Gastroesophageal sphincter (tissue), 3 donors: ENCODE data around the gene BCL2.

Experiments
- POLR2A ChIP-seq, 2 donors: fragments of 450-650 bp; IDR thresholded peaks; one replicate each; pipeline ENCODE4 v1.6.1; 2017; ENCODE audit warnings: antibody characterized with exemption in 2 of 2, mild to moderate bottlenecking in 2 of 2, moderate library complexity in 1 of 2
- TF ChIP-seq, protein P1 (sequence below), 4 experiments: fragments of 200-600 bp in 2 of 4; fragments of 450-650 bp in 2 of 4; sonication (generic) in 1 of 4; IDR thresholded peaks; one replicate each; pipeline ENCODE4 v1.5.1; 2017 to 2019; ENCODE audit warnings: antibody characterized with exemption in 4 of 4, mild to moderate bottlenecking in 2 of 4, moderate library complexity in 2 of 4

DNA sequence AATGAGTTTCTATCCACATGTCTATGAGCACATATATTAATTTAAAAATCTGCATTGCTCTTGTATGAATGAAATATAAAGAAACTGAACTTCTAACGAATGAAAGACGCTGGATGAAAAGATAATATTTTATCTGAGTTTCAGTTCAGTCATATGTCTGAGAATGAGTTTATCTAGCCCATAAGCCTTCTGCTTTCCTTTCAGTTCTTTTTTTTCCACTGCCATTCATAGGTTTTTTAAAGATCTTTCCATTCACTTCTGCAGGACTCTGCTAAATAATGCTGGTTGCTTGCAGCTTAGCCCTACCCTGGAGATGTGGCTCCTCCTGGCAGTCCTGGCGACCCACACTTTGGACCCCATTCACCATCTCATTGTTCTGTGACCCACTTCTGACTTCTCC is 109.0 kb downstream of the BCL2 start:
- TF ChIP-seq, protein P1, sequence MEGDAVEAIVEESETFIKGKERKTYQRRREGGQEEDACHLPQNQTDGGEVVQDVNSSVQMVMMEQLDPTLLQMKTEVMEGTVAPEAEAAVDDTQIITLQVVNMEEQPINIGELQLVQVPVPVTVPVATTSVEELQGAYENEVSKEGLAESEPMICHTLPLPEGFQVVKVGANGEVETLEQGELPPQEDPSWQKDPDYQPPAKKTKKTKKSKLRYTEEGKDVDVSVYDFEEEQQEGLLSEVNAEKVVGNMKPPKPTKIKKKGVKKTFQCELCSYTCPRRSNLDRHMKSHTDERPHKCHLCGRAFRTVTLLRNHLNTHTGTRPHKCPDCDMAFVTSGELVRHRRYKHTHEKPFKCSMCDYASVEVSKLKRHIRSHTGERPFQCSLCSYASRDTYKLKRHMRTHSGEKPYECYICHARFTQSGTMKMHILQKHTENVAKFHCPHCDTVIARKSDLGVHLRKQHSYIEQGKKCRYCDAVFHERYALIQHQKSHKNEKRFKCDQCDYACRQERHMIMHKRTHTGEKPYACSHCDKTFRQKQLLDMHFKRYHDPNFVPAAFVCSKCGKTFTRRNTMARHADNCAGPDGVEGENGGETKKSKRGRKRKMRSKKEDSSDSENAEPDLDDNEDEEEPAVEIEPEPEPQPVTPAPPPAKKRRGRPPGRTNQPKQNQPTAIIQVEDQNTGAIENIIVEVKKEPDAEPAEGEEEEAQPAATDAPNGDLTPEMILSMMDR (IDR thresholded peaks at IDR 0.05): no peak
- TF ChIP-seq POLR2A (IDR thresholded peaks at IDR 0.05): no peak
